Measurements from ENCODE around the gene EHD3.

Gene EHD3

DNA sequence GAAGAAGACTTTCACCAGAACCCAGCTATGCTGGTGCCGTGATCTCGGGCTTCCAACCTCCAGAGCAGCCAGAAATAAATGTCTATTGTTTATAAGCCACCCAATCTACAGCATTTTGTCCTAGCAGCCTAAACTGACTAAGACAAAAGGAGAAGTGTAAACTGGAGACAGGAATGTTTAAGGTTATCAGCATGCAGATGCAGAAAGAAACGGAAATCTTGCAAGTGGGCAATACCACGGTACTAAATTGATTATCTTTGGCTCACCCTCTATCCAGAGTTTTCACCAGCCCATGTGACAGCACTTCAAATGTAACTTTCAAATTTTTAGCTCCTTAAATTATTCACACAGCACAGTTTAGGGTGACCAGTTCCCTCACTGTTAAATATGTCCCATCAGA lies 10.9 kb upstream of the EHD3 start:
- DNase-seq (ENCODE audit: low read depth, low spot score), result no peak
- H3K27ac ChIP-seq (ENCODE audit: low read length), result no peak overlapping the region
- H3K4me3 ChIP-seq (ENCODE audit: low read length), result no peak overlapping the region
- H3K9me3 ChIP-seq (ENCODE audit: control insufficient read depth, insufficient read depth, low read length), result no peaks in the 10 kb centered on the region
- no peaks in the 10 kb centered on the region for H3K27me3 ChIP-seq (ENCODE audit: control insufficient read depth, insufficient read depth, low read length)
- H3K36me3 ChIP-seq (ENCODE audit: control insufficient read depth, insufficient read depth, low read length), result no peaks in the 10 kb centered on the region
- no CpG with 5 or more reads among the region's 4 CpGs for WGBS (ENCODE audit: insufficient coverage, insufficient read length)
- no peaks in the 10 kb centered on the region for H3K4me1 ChIP-seq (ENCODE audit: control insufficient read depth, insufficient read depth, low read length)

DNA sequence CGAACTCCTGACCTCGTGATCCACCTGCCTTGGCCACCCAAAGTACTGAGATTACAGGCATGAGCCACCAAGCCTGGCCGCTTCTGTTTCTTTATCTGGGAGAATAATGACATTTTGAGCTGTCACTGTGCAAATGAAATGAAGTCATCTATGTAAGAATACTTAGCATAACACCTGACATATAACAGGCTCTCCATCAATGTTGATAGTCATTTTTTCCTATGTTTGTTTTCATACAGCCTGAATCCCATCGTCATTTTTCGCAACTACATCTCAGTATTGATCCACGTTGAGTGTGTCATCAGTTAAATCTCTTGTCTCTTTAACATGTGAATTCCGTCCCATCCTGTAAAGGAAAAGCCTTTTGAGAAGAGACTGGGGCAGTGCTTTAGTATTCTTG lies 10.2 kb upstream of the EHD3 start:
- H3K27ac ChIP-seq (ENCODE audit: low read length), result no peak overlapping the region
- WGBS (ENCODE audit: insufficient coverage, insufficient read length), result no CpG with 5 or more reads among the region's 7 CpGs
- H3K27me3 ChIP-seq (ENCODE audit: control insufficient read depth, insufficient read depth, low read length), result no peaks in the 10 kb centered on the region
- no peaks in the 10 kb centered on the region for H3K36me3 ChIP-seq (ENCODE audit: control insufficient read depth, insufficient read depth, low read length)
- no peaks in the 10 kb centered on the region for H3K4me1 ChIP-seq (ENCODE audit: control insufficient read depth, insufficient read depth, low read length)
- no peak overlapping the region for H3K4me3 ChIP-seq (ENCODE audit: low read length)
- no peak for DNase-seq (ENCODE audit: low read depth, low spot score)
- no peaks in the 10 kb centered on the region for H3K9me3 ChIP-seq (ENCODE audit: control insufficient read depth, insufficient read depth, low read length)

DNA sequence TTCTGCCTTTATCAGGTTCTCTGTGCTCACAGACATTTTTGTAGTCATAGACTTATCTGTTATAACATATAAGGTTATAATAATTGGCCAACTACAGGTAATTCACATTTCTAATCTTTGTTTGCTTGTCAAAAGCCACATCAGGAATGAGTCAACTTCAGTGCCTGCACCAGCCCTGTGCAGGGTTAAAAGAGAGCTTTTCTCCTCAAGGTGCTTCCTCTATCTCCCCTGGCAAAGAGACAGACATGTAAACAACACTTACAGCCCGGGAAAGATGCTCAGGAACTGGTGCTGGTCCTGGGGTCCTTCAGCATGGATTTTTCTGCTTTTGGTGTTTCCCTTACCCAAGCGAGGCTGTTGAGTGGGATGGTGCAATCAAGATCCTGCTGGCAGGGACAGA lies 7.7 kb upstream of the EHD3 start:
- Histone ChIP-seq H3K4me3 (ENCODE audit: low read length) (no peak overlapping the region), H3K27ac (ENCODE audit: low read length) (no peak overlapping the region), H3K9me3 (ENCODE audit: control insufficient read depth, insufficient read depth, low read length) (no peaks in the 10 kb centered on the region), H3K4me1 (ENCODE audit: control insufficient read depth, insufficient read depth, low read length) (no peaks in the 10 kb centered on the region), H3K27me3 (ENCODE audit: control insufficient read depth, insufficient read depth, low read length) (no peaks in the 10 kb centered on the region), H3K36me3 (ENCODE audit: control insufficient read depth, insufficient read depth, low read length) (no peaks in the 10 kb centered on the region)
- DNase-seq (ENCODE audit: low read depth, low spot score), result no peak
- WGBS (ENCODE audit: insufficient coverage, insufficient read length), result no CpG with 5 or more reads among the region's 2 CpGs

DNA sequence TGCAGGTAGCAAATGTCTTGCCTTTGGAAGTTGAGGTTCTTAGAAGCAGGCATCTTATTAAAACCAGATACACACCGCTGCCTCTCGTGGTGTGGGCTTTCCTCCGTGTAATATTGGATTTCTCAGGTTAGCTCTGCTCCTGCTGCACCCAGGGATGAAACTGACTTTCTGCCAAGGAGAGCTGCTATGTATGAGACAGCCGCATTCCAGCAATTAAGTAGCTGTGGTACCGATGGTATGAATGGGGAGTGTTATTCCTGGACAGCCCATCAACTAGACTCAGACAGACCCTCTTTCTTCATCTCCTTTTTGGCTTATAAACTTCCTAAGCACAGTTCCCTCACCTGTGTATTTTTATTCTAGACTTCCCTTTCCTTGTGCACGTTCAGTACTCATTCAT lies 6.8 kb upstream of the EHD3 start:
- H3K27me3 ChIP-seq (ENCODE audit: control insufficient read depth, insufficient read depth, low read length), result no peaks in the 10 kb centered on the region
- WGBS (ENCODE audit: insufficient coverage, insufficient read length), result no CpG with 5 or more reads among the region's 6 CpGs
- H3K36me3 ChIP-seq (ENCODE audit: control insufficient read depth, insufficient read depth, low read length), result no peaks in the 10 kb centered on the region
- DNase-seq (ENCODE audit: low read depth, low spot score), result no peak
- H3K4me1 ChIP-seq (ENCODE audit: control insufficient read depth, insufficient read depth, low read length), result no peaks in the 10 kb centered on the region
- no peak overlapping the region for H3K27ac ChIP-seq (ENCODE audit: low read length)
- no peaks in the 10 kb centered on the region for H3K9me3 ChIP-seq (ENCODE audit: control insufficient read depth, insufficient read depth, low read length)
- H3K4me3 ChIP-seq (ENCODE audit: low read length), result no peak overlapping the region

DNA sequence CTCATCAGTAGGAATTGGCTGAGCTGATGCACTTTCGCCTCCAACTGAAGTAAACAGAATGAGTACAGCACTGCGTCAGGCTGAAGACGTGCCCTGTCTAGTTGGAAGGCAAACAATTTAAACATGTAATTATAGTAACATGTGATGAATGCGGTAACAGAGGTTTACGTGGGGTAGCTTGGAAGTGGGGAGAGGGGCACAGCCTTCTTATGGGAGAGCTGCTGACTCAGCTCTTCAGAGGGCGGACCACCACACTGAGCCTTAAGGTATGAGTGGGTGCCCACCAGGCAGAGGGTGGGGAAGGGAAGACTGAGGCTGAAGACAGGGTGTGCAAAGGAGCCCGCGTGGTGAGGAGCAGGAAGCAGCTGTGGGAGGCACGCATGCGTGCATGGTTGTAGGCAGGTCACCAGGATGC lies 6.2 kb upstream of the EHD3 start:
- no peaks in the 10 kb centered on the region for H3K9me3 ChIP-seq (ENCODE audit: control insufficient read depth, insufficient read depth, low read length)
- no peaks in the 10 kb centered on the region for H3K4me1 ChIP-seq (ENCODE audit: control insufficient read depth, insufficient read depth, low read length)
- no peaks in the 10 kb centered on the region for H3K36me3 ChIP-seq (ENCODE audit: control insufficient read depth, insufficient read depth, low read length)
- no peak overlapping the region for H3K27ac ChIP-seq (ENCODE audit: low read length)
- no CpG with 5 or more reads among the region's 10 CpGs for WGBS (ENCODE audit: insufficient coverage, insufficient read length)
- H3K4me3 ChIP-seq (ENCODE audit: low read length), result no peak overlapping the region
- no peaks in the 10 kb centered on the region for H3K27me3 ChIP-seq (ENCODE audit: control insufficient read depth, insufficient read depth, low read length)
- no peak for DNase-seq (ENCODE audit: low read depth, low spot score)

DNA sequence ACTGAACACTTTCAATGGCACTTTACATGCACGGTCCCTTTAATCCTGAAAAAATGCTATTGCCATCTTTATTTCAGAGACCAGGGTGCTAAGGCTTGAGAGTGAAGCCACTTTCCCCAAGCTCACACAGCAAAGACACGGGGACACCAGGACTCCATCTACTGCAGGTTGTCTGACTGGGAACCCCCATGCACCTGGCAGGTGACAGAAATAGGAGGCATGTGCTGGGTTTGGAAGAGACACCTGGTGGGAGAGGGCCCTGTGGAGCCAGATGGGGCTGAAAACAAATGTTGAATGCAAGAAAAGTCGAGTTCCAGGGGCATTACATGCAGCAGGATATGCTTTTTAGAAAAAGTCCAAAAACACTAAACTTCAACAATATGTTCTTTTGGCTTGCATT lies 5.2 kb upstream of the EHD3 start:
- DNase-seq (ENCODE audit: low read depth, low spot score), result no peak
- H3K36me3 ChIP-seq (ENCODE audit: control insufficient read depth, insufficient read depth, low read length), result no peaks in the 10 kb centered on the region
- no peak overlapping the region for H3K4me3 ChIP-seq (ENCODE audit: low read length)
- H3K27me3 ChIP-seq (ENCODE audit: control insufficient read depth, insufficient read depth, low read length), result no peaks in the 10 kb centered on the region
- no peaks in the 10 kb centered on the region for H3K9me3 ChIP-seq (ENCODE audit: control insufficient read depth, insufficient read depth, low read length)
- no peak overlapping the region for H3K27ac ChIP-seq (ENCODE audit: low read length)
- WGBS (ENCODE audit: insufficient coverage, insufficient read length), result no CpG with 5 or more reads among the region's 3 CpGs
- H3K4me1 ChIP-seq (ENCODE audit: control insufficient read depth, insufficient read depth, low read length), result no peaks in the 10 kb centered on the region; the same call in 1 of the 2 replicates

DNA sequence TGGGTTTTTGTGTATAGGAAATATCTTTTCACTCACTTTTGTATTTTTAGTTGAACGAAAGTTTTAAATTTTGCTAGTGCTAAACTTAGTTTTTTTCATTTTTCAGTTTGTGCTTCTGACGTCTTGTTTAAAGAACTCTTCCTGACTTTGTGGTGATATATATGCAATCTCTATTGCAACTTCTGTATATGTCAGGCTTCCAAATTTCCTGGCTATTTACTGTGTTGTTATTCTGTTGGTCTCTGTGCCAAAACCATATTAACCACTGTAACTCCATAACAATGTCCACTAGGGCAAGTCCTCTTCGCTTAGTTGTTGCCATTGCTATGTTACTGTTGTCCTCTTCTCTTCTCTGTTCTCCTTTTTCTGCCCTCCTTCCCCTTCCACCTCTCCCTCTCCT lies 3.2 kb upstream of the EHD3 start:
- H3K4me1 ChIP-seq (ENCODE audit: control insufficient read depth, insufficient read depth, low read length), result peaks cover 2% of the 10 kb centered on the region; the same call in 1 of the 2 replicates
- H3K27ac ChIP-seq (ENCODE audit: low read length), result no peak overlapping the region
- DNase-seq (ENCODE audit: low read depth, low spot score), result no peak
- H3K36me3 ChIP-seq (ENCODE audit: control insufficient read depth, insufficient read depth, low read length), result no peaks in the 10 kb centered on the region
- WGBS (ENCODE audit: insufficient coverage, insufficient read length), result no CpG with 5 or more reads among the region's 3 CpGs
- no peak overlapping the region for H3K4me3 ChIP-seq (ENCODE audit: low read length)
- H3K9me3 ChIP-seq (ENCODE audit: control insufficient read depth, insufficient read depth, low read length), result no peaks in the 10 kb centered on the region
- no peaks in the 10 kb centered on the region; the same call in 1 of the 2 replicates for H3K27me3 ChIP-seq (ENCODE audit: control insufficient read depth, insufficient read depth, low read length)

DNA sequence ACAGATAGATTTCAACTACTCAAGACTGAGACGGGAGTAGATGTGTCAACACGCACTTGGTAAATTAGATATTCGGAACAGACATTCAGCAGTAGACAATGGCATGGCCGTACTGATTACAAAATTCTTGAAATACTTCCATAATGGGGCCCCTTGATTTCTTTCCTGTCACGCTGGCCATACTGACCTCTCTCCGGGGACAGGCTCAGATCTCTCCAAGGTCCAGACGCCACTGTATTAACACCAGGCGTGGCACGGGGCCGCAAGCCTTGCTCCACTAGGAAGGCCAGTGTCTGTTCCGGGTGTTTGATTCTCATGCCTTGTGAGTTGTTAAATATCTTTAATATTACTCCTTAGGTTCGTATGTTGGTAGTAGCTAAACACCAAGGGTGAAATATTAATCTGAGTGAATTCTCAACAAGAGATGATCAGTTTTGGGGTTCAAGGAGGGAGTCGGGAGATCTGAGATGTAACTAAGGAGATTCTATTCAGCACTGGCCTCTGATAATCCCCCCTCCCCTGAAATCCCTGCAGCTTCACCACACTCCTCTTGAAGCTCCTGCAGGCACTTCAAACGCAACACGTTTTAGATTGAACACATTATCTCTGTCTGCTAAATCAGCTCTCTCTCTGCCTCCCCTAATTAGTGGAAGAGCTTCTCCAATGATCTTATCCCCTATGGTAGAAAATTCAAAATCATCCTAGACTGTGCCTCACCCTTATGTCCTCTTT lies 2.2 kb upstream of the EHD3 start:
- H3K27me3 ChIP-seq (ENCODE audit: control insufficient read depth, insufficient read depth, low read length), result no peaks in the 10 kb centered on the region; the same call in 1 of the 2 replicates
- H3K4me1 ChIP-seq (ENCODE audit: control insufficient read depth, insufficient read depth, low read length), result peaks cover 2% of the 10 kb centered on the region; the same call in 1 of the 2 replicates
- no CpG with 5 or more reads among the region's 15 CpGs for WGBS (ENCODE audit: insufficient coverage, insufficient read length)
- H3K36me3 ChIP-seq (ENCODE audit: control insufficient read depth, insufficient read depth, low read length), result no peaks in the 10 kb centered on the region
- no peak overlapping the region for H3K27ac ChIP-seq (ENCODE audit: low read length)
- no peaks in the 10 kb centered on the region for H3K9me3 ChIP-seq (ENCODE audit: control insufficient read depth, insufficient read depth, low read length)
- no peak for DNase-seq (ENCODE audit: low read depth, low spot score)
- H3K4me3 ChIP-seq (ENCODE audit: low read length), result no peak overlapping the region

DNA sequence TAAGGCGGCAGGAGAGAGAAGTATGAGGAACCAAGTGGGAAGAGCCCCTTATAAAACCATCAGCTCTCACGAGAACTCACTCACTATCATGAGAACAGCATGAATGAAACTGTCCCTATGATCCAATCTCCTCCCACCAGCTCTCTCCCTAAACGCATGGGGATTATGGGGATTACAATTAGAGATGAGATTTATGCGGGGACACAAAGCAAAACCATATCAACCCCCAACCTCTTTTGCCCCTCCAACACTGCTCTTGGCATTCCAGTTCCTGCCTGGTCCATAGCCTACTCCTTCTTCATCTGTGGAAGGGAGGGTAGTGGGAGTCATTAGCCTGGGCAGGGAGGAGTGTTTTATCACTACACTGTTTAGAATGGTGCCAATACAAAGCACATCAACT lies 1.4 kb upstream of the EHD3 start:
- no peaks in the 10 kb centered on the region for H3K36me3 ChIP-seq (ENCODE audit: control insufficient read depth, insufficient read depth, low read length)
- H3K9me3 ChIP-seq (ENCODE audit: control insufficient read depth, insufficient read depth, low read length), result no peaks in the 10 kb centered on the region
- H3K4me3 ChIP-seq (ENCODE audit: low read length), result no peak overlapping the region
- H3K4me1 ChIP-seq (ENCODE audit: control insufficient read depth, insufficient read depth, low read length), result peaks cover 2% of the 10 kb centered on the region; the same call in 1 of the 2 replicates
- H3K27me3 ChIP-seq (ENCODE audit: control insufficient read depth, insufficient read depth, low read length), result no peaks in the 10 kb centered on the region; the same call in 1 of the 2 replicates
- DNase-seq (ENCODE audit: low read depth, low spot score), result no peak
- no CpG with 5 or more reads among the region's 4 CpGs for WGBS (ENCODE audit: insufficient coverage, insufficient read length)
- no peak overlapping the region for H3K27ac ChIP-seq (ENCODE audit: low read length)

DNA sequence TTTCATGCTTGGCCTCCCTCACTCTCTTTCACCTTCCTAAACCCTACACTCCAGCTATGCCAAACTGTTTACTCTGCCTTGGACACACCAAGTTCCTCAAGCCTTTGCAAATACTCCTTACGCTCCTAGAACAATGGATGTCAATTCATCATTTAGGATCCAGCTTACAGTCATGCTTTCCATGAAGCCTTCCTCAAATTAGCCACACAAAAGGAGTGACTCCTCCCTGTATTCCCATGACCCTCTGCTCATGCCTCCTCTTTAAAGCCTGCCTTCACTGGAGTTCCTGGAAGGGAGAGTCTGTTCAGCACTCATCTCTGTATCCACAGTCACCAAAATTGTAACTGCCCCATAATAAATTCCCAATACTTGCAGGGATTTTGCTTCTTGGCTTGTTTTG lies 721 bp upstream of the EHD3 start:
- no peak overlapping the region for H3K4me3 ChIP-seq (ENCODE audit: low read length)
- no peaks in the 10 kb centered on the region for H3K36me3 ChIP-seq (ENCODE audit: control insufficient read depth, insufficient read depth, low read length)
- no peaks in the 10 kb centered on the region for H3K9me3 ChIP-seq (ENCODE audit: control insufficient read depth, insufficient read depth, low read length)
- DNase-seq (ENCODE audit: low read depth, low spot score), result no peak
- no peaks in the 10 kb centered on the region; the same call in 1 of the 2 replicates for H3K27me3 ChIP-seq (ENCODE audit: control insufficient read depth, insufficient read depth, low read length)
- peaks cover 2% of the 10 kb centered on the region; the same call in 1 of the 2 replicates for H3K4me1 ChIP-seq (ENCODE audit: control insufficient read depth, insufficient read depth, low read length)
- no peak overlapping the region for H3K27ac ChIP-seq (ENCODE audit: low read length)
- WGBS (ENCODE audit: insufficient coverage, insufficient read length), result no CpG with 5 or more reads among the region's 1 CpG
